Type B pancreatic cell (in vitro differentiated cells): ENCODE results near the gene SLC25A21. TPM values are rescaled to one million over a fixed set of nuclear protein-coding genes. Genes with fewer than 3 reads are reported as not detected.

Source experiments
- DNase-seq: peaks from one replicate; pipeline ENCODE4 v3.0.0; 2021; ENCODE audit warnings: mixed read lengths; ENCODE audit not compliant: unreplicated experiment; ENCODE audit errors: extremely low spot score
- H3K27ac Mint-ChIP-seq: 2 replicates; pipeline ENCODE4 v1.8.0; 2021; ENCODE audit warnings: mild to moderate bottlenecking, mixed read lengths
- H3K27me3 Mint-ChIP-seq: 2 replicates; pipeline ENCODE4 v1.8.0; 2021; ENCODE audit warnings: mixed read lengths
- H3K36me3 Mint-ChIP-seq: 2 replicates; pipeline ENCODE4 v1.8.0; 2021; ENCODE audit warnings: mixed read lengths
- H3K4me1 Mint-ChIP-seq: one replicate; pipeline ENCODE4 v1.8.0; 2021; ENCODE audit warnings: mixed read lengths; ENCODE audit not compliant: unreplicated experiment
- H3K4me3 Mint-ChIP-seq: 2 replicates; pipeline ENCODE4 v1.8.0; 2021; ENCODE audit warnings: mild to moderate bottlenecking, mixed read lengths
- H3K9me3 Mint-ChIP-seq: 2 replicates; pipeline ENCODE4 v1.8.0; 2021; ENCODE audit warnings: mixed read lengths
- total RNA-seq: library from RNA; stranded (reverse); gene quantifications from 2 replicates; pipeline ENCODE4 v1.2.1, GENCODE V29; 2021; ENCODE audit warnings: low replicate concordance
- TF ChIP-seq, protein P1 (sequence below): fragments of 200-600 bp; sonication (generic); conservative IDR thresholded peaks from 2 replicates; pipeline ENCODE4 v1.5.0; 2021; ENCODE audit warnings: antibody characterized with exemption, mild to moderate bottlenecking

SLC25A21 gene
- total RNA-seq, 1 donor from 2014 or later, result 0.58 TPM

DNA sequence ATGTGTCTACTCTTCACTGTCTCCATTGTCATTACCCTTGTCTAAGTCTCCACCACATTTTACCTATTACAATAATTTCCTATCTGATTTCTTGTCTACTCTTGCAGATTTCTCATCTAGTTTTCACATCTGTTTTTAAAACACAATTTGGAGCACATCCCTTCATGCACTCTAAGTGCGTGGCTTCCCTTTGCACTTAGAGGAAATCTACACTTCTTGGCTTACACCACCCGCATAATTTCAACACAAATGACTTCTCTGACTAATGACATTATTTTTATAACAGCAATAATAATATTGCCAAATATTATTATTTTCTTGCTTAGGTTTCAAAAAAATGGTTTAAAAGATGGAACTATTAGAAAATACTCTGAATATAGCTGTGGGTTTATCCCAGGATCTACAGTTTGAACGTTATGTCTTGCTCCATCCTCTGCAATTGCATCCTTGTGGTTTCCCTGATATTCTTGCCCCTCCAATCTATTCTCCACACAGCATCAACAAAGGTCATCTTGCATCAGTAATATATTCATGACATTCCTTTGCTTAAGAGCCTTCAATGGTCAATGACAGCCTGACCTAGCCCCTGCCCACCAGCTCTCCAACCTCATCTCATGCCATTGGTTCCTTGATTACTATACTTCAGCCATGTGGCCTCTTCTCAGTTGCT is 153.7 kb downstream of the SLC25A21 start:
- Mint-ChIP-seq H3K27ac (no peak overlapping the region), H3K4me3 (no peak overlapping the region), H3K9me3 (no peaks in the 10 kb centered on the region), H3K27me3 (no peaks in the 10 kb centered on the region), H3K36me3 (no peaks in the 10 kb centered on the region), H3K4me1 (peaks cover 12% of the 10 kb centered on the region)
- TF ChIP-seq, protein P1, sequence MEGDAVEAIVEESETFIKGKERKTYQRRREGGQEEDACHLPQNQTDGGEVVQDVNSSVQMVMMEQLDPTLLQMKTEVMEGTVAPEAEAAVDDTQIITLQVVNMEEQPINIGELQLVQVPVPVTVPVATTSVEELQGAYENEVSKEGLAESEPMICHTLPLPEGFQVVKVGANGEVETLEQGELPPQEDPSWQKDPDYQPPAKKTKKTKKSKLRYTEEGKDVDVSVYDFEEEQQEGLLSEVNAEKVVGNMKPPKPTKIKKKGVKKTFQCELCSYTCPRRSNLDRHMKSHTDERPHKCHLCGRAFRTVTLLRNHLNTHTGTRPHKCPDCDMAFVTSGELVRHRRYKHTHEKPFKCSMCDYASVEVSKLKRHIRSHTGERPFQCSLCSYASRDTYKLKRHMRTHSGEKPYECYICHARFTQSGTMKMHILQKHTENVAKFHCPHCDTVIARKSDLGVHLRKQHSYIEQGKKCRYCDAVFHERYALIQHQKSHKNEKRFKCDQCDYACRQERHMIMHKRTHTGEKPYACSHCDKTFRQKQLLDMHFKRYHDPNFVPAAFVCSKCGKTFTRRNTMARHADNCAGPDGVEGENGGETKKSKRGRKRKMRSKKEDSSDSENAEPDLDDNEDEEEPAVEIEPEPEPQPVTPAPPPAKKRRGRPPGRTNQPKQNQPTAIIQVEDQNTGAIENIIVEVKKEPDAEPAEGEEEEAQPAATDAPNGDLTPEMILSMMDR, result no peak
- DNase-seq, result no peak

- Mint-ChIP-seq H3K27ac (no peak overlapping the region), H3K4me1 (no peaks in the 10 kb centered on the region), H3K9me3 (no peaks in the 10 kb centered on the region), H3K36me3 (no peaks in the 10 kb centered on the region), H3K4me3 (no peak overlapping the region), H3K27me3 (peaks cover 12% of the 10 kb centered on the region)
- DNase-seq, result no peak
- TF ChIP-seq, protein P1, result no peak
Measured at GRCh38 chr14:37013078-37013477, 159.3 kb downstream of the SLC25A21 start.

DNA sequence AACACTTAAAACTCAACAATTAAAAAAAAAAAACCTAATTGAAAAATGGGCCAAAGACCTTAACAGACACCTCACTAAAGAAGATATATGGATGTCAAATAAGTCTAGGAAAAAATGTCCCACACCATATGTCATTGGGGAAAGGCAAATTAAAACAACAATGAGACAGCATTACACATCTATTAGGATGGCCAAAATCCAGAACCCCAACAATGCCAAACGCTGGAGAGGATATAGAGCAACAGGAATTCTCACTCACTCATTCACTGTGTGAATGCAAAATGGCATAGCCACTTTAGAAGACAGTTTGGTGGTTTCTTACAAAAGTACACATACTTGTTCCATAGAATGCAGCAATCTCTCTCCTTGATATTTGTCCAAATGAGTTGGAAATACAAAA is 173.7 kb downstream of the SLC25A21 start:
- H3K36me3 Mint-ChIP-seq, result no peaks in the 10 kb centered on the region

GRCh38 chr14:36997843-36998242 is 174.6 kb downstream of the SLC25A21 start:
- Mint-ChIP-seq H3K36me3 (no peaks in the 10 kb centered on the region), H3K9me3 (no peaks in the 10 kb centered on the region), H3K27ac (no peak overlapping the region), H3K27me3 (peaks cover 10% of the 10 kb centered on the region), H3K4me3 (no peak overlapping the region), H3K4me1 (no peaks in the 10 kb centered on the region)
- TF ChIP-seq, protein P1, result no peak
- no peak for DNase-seq

More for the DNA sequence above, 173.7 kb downstream of the SLC25A21 start:
- Mint-ChIP-seq H3K27me3 (peaks cover 9% of the 10 kb centered on the region), H3K4me1 (no peaks in the 10 kb centered on the region), H3K9me3 (no peaks in the 10 kb centered on the region), H3K4me3 (no peak overlapping the region), H3K27ac (no peak overlapping the region)
- TF ChIP-seq, protein P1, result no peak
- no peak for DNase-seq

- no peak for DNase-seq
- Mint-ChIP-seq H3K36me3 (no peaks in the 10 kb centered on the region), H3K4me3 (no peak overlapping the region), H3K9me3 (no peaks in the 10 kb centered on the region), H3K4me1 (no peaks in the 10 kb centered on the region), H3K27ac (no peak overlapping the region), H3K27me3 (peaks cover 10% of the 10 kb centered on the region)
- TF ChIP-seq, protein P1, result no peak
Measured at GRCh38 chr14:36996857-36997590, 175.4 kb downstream of the SLC25A21 start.
